ENCODE measurements around the gene MLF2.

The MLF2 gene

GRCh38 chr12:6752921-6753771, at the start of gene MLF2:
MLF2 (minus strand) TSS chr12:6753141; CDS start chr12:6752334, 807 bp downstream.
- DNase-seq (ENCODE audit: low read depth in 2 of 2): peak; percentile 99

- DNase-seq (ENCODE audit: low read depth in 2 of 2): no peak
Observed at GRCh38 chr12:6799147-6799546, 46.2 kb upstream of the MLF2 start.

GRCh38 chr12:6796576-6796975, 43.6 kb upstream of the MLF2 start:
- DNase-seq (ENCODE audit: low read depth in 2 of 2): no peak

- DNase-seq (ENCODE audit: low read depth in 2 of 2): no peak
Observed at GRCh38 chr12:6795088-6795487, 42.1 kb upstream of the MLF2 start.

GRCh38 chr12:6792522-6793201, 39.7 kb upstream of the MLF2 start:
- no peak for DNase-seq (ENCODE audit: low read depth in 2 of 2)

GRCh38 chr12:6791931-6792520, 39.1 kb upstream of the MLF2 start:
- DNase-seq (ENCODE audit: low read depth in 2 of 2): no peak

- no peak for DNase-seq (ENCODE audit: low read depth in 2 of 2)
Observed at GRCh38 chr12:6790496-6791150, 37.7 kb upstream of the MLF2 start.

GRCh38 chr12:6788972-6789924, 36.3 kb upstream of the MLF2 start, which contains the start of gene CD4:
CD4 (plus strand) TSS chr12:6789528; CDS start chr12:6800139, 10,611 bp downstream.
- DNase-seq (ENCODE audit: low read depth in 2 of 2): no peak

- no peak for DNase-seq (ENCODE audit: low read depth in 2 of 2)
Observed at GRCh38 chr12:6787309-6787708, 34.4 kb upstream of the MLF2 start.

GRCh38 chr12:6786416-6787094, 33.6 kb upstream of the MLF2 start:
- no peak for DNase-seq (ENCODE audit: low read depth in 2 of 2)

GRCh38 chr12:6784761-6785160, 31.8 kb upstream of the MLF2 start:
- no peak for DNase-seq (ENCODE audit: low read depth in 2 of 2)

- DNase-seq (ENCODE audit: low read depth in 2 of 2): no peak
Observed at GRCh38 chr12:6784296-6784695, 31.4 kb upstream of the MLF2 start.

GRCh38 chr12:6783828-6784227, 30.9 kb upstream of the MLF2 start:
- no peak for DNase-seq (ENCODE audit: low read depth in 2 of 2)

GRCh38 chr12:6782850-6783566, 30.1 kb upstream of the MLF2 start:
- DNase-seq (ENCODE audit: low read depth in 2 of 2): no peak

- no peak for DNase-seq (ENCODE audit: low read depth in 2 of 2)
Observed at GRCh38 chr12:6782119-6782518, 29.2 kb upstream of the MLF2 start.

GRCh38 chr12:6780573-6780972, 27.6 kb upstream of the MLF2 start:
- DNase-seq (ENCODE audit: low read depth in 2 of 2): no peak

GRCh38 chr12:6779708-6780432, 26.9 kb upstream of the MLF2 start:
- DNase-seq (ENCODE audit: low read depth in 2 of 2): no peak

GRCh38 chr12:6778574-6779550, 25.9 kb upstream of the MLF2 start:
- peak; percentile 80 for DNase-seq (ENCODE audit: low read depth in 2 of 2)
